ENCODE measurements around the gene MIF4GD. TPM values are rescaled to one million over a fixed set of nuclear protein-coding genes. Genes with fewer than 3 reads are reported as not detected.

The MIF4GD gene
- total and polyA plus RNA-seq, 9 of the 15 experiments (the other 6 are each of a cell fraction or from before 2014, with no cell fraction given) = 11.8 to 63.8 (median 28.1) TPM

- TF ChIP-seq E2F3 (CRISPR knock-in tag; IDR thresholded peaks at IDR 0.05) (no peak), ETV1 (tag; conservative IDR thresholded peaks at IDR 0.05; ENCODE audit: low read depth) (peak; percentile 55; the same call in 1 of the 2 replicates), SMAD2 (IDR thresholded peaks at IDR 0.05; ENCODE audit: low read depth, low read length) (no peak), ZNF449 (CRISPR knock-in tag; IDR thresholded peaks at IDR 0.05) (no peak), TSC22D4 (tag; IDR thresholded peaks at IDR 0.05) (no peak), ZNF347 (CRISPR knock-in tag; IDR thresholded peaks at IDR 0.05; ENCODE audit: low read depth) (no peak), FOXP1 (CRISPR knock-in tag; IDR thresholded peaks at IDR 0.05) (no peak), RBM39 (optimal IDR thresholded peaks at IDR 0.05; ENCODE audit: low read depth, low read length) (no peak), E2F1 (CRISPR knock-in tag; IDR thresholded peaks at IDR 0.05) (no peak), ZNF232 (CRISPR knock-in tag; IDR thresholded peaks at IDR 0.05) (no peak), ZBTB49 (CRISPR knock-in tag; IDR thresholded peaks at IDR 0.05; ENCODE audit: borderline replicate concordance) (no peak), ZBTB17 (CRISPR knock-in tag; IDR thresholded peaks at IDR 0.05) (no peak), RUNX1 (IDR thresholded peaks at IDR 0.05; ENCODE audit: low read depth) (no peak), TEAD1 (CRISPR knock-in tag; IDR thresholded peaks at IDR 0.05) (no peak), ZNF224 (CRISPR knock-in tag; IDR thresholded peaks at IDR 0.05) (no peak), CSDE1 (IDR thresholded peaks at IDR 0.05) (no peak), CBFB (CRISPR knock-in tag; IDR thresholded peaks at IDR 0.05) (no peak), RAD21 (CRISPR knock-in tag; conservative IDR thresholded peaks at IDR 0.05 in 1 of 2, IDR thresholded peaks at IDR 0.05 in 1 of 2) (peak in 1 of 2 experiments; percentile 52; a peak in 2 of 4 replicates), HOXB6 (CRISPR knock-in tag; IDR thresholded peaks at IDR 0.05; ENCODE audit: borderline replicate concordance) (no peak), ZNF140 (CRISPR knock-in tag; IDR thresholded peaks at IDR 0.05) (no peak), RHOXF2B (CRISPR knock-in tag; conservative IDR thresholded peaks at IDR 0.05) (no peak), CTCF (IDR thresholded peaks at IDR 0.05 in 2 of 3, conservative IDR thresholded peaks at IDR 0.05 in 1 of 3; ENCODE audit: insufficient read depth in 2 of 3, low read depth in 1 of 3, low read length in 3 of 3) (peak; percentile 64 to 70 (median 64))
Measured at GRCh38 chr17:75267411-75268232, 3.4 kb downstream of the MIF4GD start (continued).

Data from K562 (cell line).